Activated T-helper 1 cell treated with Interleukin-2 at 50 U/mL for 16 hours (primary cell): ENCODE results near the gene NFE2L2.
"Not testable (repeated sequence)": the region's sequence is repeated elsewhere in the genome, so short reads cannot be mapped to it uniquely, and the experiment has no call there.

Experiments used
- DNase-seq: peaks from one replicate; pipeline ENCODE4 v3.0.0-alpha.2; 2020; ENCODE audit warnings: low read depth

NFE2L2 gene

DNA sequence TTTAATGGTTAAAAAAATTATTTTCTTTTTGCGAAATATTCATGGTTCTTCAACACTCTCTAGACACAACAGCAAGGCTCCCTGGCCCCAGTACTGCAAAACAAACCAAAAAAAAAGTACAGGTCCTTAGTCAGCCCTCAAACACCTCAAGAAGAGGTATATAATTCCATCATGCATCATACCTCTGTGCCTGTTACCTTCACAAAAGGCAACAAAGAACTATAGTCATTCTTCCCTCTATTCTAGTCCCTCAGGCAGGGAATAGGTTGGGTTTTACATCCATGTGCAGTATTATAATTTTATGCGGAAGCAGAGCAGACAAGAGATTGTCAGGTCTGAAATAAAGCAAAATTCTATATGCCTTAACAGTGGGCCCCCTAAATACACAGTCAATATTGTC lies 8.5 kb downstream of the NFE2L2 start:
- DNase-seq, result no peak

DNA sequence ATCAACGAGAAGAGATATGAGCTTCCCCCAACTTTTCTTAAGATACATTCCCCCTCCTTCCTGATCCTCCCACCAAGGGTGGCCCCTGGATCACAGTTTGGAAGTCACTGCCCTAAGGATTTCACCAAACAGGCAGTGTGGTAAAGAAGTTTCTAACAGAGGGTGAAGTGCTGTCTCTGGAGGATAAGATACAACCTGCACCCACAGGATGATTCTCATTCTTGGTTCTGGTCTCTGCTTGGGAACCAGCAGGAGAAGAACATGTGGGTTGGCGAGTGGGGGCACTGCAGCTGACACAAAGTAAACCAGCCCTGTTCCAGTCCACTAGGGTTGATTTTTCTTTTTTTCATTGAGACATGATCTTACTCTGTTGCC lies 9.3 kb downstream of the NFE2L2 start:
- DNase-seq, result no peak

DNA sequence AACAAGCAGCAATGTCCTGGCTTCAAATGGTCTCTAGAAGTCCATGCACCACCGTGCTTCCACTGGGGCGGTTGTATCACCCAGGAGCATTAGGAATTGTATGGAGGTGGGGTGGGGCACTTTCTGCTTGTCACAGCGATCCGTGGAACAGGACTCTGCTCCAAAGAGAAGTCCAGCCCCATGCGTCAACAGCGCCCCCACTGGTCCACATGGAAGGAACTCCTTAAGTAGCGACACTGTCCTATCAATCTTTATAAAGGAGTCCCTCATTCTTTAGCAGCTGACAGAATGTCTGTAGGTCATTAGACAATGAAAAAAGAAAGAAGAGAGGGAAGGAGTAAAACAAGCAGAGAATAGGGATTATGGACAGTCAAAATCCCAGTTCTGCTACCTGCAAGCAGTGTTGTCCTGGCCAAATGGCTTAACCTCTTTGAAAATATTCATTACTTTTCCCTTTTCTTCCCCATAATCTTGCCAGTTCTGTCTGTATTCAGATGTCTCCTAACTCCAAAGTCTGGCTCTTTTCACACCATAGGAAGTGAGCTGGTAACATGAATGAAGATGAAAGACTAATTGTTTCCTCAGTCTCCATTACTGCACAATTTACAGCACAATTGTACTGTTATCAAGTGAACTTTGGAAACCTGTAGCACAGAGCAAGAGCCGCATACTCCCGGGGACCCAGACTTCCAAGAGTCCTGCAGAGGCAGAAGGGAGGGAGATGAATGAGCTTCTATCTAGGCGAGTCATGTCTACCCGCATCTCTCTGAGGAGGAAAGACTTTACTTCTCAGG lies 9.9 kb downstream of the NFE2L2 start:
- no peak for DNase-seq

DNA sequence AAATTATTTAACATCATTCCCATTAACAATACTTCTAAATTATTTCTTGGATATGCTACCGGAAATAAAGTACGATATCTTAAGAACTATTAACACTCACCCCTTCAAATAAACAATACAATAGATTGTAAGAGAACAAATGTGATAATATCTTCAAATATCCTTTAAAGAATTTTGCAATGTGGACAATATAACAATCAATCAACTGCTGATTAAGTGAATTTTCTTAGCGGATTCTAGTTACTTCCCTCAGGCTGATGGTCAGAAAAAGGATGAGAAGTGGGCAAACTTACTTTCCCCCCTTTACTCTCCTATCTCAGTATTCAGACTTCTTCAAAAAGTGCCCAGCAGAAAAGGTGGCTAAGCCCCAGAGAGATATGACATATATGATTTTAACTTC lies 10.8 kb downstream of the NFE2L2 start:
- no peak for DNase-seq

DNA sequence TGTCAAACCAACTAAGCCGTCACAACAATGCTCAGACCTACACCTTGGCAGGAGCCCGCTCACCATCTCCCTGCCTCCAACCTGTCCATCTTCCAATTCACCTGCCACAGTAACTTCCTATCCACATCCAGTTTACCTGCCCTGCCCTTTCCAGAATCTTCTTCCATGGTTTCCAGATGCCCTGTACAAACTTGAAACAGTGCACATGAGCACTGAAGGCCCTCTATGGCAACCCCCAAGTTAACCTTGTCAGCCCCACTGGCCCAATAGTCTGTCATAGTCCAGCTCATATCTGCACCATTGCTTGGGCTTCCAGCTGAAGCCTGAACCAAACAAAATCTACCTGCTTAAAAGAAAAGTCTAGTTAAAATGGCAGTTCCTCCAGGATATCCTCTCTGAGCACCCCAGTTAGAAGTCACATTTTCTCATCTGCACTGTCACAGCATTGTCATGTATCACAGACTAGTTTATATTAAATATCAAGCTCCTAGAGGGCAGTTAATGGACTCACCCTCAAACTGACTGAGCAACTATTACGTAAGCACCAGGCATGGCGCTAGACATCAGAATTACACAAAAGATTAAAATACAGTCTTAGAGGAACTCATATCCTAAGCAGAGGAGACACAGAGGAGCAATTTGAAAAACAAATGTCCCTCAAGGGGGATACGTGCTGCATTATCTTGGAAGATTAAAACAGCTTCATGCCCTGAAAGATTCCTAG lies 11.6 kb downstream of the NFE2L2 start:
- DNase-seq, result no peak

DNA sequence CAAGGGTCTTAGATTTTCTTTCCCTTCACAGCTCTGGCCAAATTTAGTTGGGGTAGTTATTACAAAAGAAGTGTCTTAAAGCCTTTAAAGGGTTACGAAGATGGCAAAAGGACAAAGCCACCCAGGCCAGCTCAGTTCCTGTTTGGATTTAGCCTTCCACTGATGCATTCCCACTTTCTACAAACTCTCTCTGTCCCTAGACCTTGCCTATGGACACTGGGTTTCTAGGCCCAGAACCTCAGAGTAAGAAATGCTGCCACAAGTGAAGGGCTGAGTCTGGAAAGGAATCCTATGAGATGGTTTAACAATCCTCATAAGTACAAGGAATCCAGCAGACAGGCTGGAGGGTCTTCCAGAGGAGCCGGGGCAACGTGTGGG lies 13.4 kb downstream of the NFE2L2 start:
- no peak for DNase-seq

DNA sequence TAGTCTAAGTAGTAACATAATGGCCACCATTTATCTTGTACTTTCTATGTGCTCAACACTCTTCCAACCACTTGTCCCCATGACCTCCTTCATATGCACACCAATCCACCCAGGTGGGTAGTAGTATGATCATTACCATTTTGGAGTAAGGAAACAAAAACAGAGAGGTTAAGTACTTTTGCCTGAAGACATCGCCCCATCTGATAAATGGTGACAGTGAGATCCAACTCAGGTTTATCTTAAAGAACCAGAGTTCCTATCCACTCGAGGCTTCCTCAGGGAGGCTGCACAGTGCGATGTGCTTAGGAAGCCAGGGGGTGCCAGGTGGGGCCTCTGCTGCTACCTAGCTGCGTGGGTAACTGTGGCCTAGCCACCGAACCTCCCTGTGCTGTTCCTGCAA lies 14.1 kb downstream of the NFE2L2 start:
- DNase-seq, result no peak

DNA sequence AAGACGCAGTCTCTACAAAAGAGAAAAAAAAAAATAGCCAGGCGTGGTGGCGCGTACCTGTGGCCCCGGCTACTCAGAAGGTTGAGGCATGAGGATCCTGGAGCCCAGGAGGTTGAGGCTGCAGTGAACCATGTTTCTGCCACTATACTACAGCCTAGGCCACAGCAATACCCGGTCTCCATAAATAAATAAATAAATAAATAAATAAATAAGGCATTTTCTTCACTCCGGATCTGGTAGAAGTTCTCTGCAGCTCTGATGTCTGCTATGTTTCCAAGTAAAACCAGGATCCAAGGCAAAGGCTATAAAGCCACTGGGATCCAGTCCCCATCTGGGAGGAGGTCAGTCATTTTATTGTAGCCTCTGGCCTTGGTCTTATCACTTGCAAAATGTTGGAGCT lies 15.5 kb downstream of the NFE2L2 start:
- DNase-seq, result no peak

DNA sequence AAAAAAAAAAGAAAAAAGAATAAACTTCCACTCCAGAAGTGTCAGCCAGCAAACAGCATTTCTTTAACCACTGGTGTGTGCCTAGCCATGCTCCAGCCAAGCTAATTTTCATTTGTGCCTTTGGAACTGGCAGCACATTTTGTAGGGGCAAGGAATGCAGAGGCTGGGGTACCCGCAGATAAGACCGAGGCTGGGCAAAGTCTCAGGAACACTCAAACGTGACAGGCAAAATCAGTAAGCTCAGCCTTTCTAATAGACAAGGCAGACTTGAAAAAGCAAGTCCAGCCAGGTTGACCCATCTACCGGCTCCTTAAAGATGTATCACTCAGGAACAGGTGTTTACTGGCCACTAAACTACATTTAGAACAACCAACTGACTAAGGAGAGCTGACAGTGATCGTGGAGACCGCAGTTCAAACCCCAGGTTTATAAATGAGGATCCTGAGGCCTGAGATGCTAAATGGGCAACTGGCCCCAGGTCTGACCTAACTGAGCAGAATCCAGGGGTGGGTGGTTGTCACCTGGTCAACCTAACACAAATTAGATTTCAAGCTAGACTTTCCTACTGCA lies 16.7 kb downstream of the NFE2L2 start:
- no peak for DNase-seq

DNA sequence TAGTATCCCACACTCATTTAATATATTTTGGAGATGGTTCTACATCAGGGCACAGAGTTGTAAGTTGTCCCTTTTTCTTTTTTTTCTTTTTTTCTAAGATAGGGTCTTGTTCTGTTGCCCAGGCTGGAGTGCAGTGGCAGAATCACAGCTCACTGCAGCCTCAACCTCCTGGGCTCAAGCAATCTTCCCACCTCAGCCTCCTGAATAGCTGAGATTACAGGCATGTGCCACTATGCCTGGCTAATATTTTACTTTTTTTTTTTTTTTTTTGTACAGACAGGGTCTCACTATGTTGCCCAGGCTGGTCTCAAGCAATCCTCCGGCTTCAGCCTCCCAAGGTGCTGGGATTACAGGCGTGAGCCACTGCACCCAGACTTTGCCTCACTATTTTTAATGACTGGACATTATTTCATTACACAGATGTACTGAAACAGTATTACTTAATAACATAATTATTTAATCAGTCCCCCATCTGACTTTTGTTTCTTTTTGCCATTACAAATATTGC lies 17.9 kb downstream of the NFE2L2 start:
- DNase-seq, result not testable (repeated sequence)

DNA sequence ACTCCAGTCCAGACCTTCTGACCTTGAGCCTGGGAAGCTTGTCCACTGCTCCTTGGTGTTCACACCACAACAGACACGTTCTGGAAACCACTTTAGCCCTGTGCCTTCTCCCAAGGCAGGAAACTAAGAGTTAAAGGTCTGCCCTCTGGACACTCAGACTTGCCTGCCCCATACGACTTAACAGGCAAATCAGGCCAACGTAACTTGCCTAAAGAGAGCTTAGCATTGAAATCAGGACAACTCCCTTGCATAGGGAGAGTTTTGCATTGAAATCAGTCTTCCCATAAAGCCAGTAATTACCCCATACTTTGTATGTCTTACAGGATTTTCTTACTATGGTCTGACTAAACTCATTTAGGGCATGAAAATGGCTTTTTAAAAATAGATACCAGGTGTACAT lies 18.5 kb downstream of the NFE2L2 start:
- no peak for DNase-seq

DNA sequence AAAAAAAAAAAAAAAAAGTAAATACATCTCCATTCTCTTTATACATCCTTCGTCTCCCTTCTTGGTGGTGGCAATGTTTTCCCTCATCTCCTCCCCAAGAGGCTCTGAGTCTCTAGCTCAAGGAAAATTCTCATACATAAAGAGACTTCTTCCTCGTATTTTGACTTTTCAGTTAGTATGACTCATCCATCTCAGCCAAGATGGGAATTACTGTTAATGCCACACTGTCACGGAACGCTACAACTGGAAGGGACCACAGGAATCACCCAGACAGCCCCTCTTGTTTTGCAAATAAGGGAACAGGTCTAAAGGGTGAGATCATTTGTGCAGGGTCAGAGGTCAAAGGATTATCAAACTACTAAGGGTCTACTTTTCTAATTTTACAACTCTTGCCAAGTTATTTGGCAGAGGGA lies 19.5 kb downstream of the NFE2L2 start:
- no peak for DNase-seq

DNA sequence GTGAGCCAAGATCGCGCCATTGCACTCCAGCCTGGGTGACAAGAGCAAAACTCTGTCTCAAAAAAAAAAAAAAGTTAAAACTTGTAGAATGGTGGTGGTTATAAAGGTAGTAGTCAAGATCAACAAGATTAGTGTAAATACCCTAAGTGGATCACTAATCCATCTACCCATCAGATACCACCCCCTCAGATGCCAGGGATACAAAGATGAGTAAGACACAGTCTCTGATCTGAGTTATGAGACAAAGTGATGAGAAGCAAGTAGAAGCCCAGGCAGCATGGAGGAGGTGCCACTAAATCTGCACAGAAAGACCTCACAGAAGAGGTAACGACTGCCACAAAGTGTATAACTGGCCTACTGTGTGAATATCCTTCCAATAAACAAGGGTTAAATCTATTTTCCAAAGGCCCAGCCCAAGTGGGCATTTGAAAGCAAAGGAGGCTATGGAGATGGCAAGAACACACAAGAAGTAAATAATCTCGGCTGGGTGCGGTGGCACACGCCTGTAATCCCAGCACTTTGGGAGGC lies 20.2 kb downstream of the NFE2L2 start:
- no peak for DNase-seq

DNA sequence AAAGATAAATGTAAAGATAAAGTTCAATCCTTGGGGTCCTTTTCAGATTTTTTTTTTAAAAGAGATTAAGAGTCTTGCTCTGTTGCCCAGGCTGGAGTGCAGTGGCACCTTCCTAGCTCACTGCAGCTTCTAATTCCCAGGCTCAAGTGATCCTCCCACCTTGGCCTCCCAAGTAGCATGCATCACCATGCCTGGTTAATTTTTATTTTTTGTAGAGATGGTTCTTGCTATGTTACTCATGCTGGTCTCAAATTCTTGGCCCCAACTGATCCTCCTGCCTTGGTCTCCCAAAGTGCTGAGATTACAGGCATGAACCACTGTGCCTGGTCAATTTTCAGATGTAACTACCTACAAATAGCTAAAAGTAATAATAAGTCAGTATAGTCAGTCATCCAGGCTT lies 21.1 kb downstream of the NFE2L2 start:
- no peak for DNase-seq

DNA sequence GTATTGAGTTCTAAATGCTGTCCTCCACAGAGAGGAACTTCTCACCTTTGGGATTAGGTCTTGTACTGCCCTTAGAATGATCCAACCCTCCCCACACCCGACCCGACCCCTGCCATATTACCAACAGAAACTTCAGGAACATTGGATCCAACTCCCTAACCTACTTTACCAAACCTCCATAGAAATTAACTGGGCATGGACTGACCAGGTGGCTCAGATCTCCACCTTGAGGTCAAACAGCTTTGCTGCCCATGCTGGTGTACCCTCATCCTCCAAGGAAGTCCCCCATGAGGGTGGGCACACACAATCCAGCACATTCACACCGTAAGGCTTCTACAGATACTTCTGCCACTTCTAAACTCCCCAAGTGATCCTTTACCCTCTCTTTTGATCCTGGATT lies 21.5 kb downstream of the NFE2L2 start:
- DNase-seq, result no peak

DNA sequence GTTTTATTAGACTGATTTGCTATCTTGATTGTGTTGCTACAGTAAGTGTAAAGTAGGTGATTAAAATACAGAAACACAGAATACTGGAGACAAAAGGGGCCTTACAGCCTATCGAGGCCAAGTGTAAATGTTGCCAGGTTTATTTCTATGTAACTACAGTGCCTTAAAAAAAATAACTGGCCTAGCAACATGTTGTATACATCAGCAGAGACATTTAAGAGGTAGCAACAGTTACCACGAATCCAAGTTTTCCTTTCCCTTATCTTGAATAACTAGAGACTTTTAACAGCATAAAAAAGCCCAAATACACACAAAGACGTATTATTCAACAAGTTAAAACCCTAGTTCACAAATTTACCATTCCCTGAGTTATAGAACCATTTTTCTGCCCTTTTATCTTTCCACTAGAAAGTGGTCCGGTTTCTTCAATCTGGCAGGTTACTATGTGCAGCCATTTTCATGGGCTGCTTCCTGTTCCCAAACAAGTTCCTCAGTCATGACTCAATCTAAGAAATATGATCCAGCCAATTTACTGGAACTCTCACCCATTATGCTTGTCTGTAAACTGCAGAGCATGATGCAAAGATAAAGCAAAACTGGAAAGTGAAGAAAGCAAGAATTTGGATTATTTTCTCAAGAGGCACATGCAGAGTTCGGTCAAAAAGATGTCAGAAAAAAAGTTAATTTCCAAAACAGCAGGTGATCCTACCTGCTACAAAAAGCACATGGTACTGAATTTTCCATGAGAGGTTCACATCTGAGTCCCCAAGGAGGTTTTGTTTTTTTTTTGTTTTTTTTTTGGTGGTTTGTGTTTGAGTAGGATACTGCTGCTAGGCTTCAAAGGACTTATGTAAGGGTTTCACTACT lies 22.2 kb downstream of the NFE2L2 start:
- no peak for DNase-seq

DNA sequence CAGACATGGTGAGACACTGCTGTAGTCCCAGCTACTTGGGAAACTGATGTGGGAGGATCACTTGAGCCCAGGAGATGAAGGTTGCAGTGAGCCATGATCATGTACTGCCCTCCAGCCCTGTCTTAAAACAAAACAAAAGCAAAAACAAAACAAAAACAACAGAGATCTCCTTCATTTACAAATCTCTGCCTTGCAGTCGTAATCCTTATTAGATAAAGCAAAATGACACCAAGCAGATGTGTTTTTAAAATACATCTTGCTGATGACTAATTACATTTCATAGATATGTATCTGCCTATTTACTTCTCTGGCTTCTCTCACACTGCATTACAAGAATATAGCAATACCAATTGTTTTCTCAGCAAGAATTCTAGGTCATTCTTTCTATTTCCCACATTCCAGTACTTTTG lies 22.8 kb downstream of the NFE2L2 start:
- no peak for DNase-seq

DNA sequence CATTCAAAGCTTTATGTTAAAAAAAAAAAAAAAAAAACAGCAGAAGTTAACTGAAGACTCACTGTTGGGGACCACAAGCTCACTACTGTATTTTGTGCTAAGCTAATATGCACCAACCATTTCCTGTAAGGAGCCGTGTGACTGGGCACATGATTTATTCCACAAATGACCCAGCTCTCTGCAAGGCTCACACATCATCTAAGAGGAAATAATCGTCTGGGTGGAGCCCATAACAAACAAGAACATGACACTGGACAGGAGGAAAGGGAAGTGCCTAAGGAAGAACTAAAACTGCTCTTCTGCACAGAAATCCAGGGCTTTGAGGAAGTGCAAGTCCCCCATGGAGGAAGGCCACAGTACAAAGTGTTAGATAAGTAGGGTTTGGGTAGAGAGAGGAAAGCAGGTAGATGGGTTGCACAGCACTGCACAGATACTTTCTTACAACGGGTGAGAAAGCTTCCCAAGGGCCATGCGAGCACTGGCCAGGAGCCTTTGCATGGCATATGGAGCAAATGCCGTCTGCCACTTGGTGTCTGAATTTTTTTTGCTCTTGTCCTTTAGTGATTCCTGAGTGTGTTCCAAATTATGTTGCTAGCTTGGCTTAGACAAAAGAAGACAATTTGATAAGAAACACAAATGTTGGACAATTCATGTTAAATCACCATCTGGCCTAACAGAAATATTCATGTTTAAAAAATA lies 24.4 kb downstream of the NFE2L2 start:
- DNase-seq, result no peak

DNA sequence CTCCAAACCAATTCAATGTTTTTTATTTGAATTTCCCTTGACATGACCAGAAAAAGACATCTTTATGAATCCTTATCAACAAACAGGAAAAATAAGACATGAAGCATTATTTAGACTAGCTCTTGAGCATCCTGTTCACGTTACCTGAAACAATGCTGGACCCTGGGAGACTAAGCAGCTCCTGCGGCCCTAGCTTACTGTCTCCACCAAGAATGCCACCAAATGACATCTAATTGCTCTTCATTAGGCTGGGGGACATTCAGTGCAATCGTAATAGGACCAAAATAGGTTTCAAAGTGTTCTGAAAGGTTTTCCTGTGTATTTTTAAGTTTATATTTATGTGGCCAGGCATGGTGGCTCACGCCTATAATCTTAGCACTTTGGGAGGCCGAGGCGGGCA lies 25.5 kb downstream of the NFE2L2 start:
- DNase-seq, result no peak

DNA sequence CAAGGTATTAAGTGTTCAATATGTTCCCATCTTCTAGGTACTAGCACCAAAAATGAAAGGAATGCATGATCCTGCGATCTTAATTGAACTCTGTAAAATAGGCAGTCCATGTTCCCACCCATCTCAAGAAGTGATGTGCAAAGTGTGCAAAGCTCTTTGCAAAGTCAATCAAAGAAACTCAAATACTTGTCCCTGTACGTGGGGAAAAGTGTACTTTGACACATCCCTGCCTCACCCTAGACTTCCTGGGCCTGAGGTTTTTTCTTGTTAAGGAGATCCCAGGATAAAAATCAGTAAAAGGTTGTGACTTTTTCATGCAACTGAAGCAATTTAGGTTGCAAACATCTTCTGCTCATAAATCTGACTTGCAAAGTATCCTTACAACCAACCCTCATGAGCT lies 26.6 kb downstream of the NFE2L2 start:
- no peak for DNase-seq

DNA sequence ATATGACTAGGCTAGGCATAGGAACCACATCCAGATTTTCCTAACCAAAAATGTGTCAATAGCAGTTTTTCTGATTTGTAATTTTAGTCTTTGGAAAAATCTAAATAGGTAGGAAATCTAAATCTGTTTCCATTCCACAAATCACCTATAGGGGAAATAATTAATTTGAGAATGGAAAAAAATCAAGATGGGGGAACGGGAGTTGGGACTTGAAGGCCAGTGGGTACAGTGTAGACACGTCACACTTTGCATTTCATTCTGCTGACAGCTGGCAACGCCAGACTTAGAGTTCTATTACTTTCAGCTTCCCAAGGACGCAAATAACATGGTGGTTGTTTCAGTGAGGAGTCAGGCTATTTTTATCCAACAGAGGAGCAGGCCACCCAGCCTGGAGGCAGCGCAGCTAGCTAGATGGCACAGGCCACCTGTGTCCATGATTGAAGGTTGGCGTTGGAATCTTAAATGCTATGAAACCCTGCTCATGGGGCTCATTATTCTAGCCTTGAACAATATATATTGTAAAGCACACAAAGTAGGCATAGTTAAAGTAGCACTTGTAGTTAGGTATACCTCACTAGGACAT lies 28.6 kb downstream of the NFE2L2 start:
- DNase-seq, result no peak
